WTC11 (cell line): ENCODE measurements around the gene ARV1. TPM values are rescaled to one million over a fixed set of nuclear protein-coding genes. Genes with fewer than 3 reads are reported as not detected.

ENCODE experiments used
- ATAC-seq: fragments of 200-7000 bp; cut with Tn5 transposase; 2 replicates; pipeline ENCODE4 v1.10.0; 2021; ENCODE audit warnings: mild to moderate bottlenecking, moderate library complexity
- CTCF ChIA-PET: fragments of 300-600 bp; sonication (Branson Sonifier 250); formaldehyde crosslinking; loops from one replicate; lab custom pipeline; 2021; ENCODE audit warnings: antibody characterized with exemption; lab: Charles Lee
- POLR2A ChIA-PET: fragments of 350-600 bp; sonication (Branson Sonifier 250); formaldehyde crosslinking; loops from one replicate; lab custom pipeline; 2021; ENCODE audit warnings: antibody characterized with exemption; lab: Charles Lee
- DNase-seq: peaks from one replicate; pipeline ENCODE4 v3.0.0; 2021; ENCODE audit warnings: low spot score
- H3K27ac Mint-ChIP-seq: 2 replicates; pipeline ENCODE4 v1.8.0; 2021; ENCODE audit warnings: mixed read lengths
- H3K27me3 Mint-ChIP-seq: 2 replicates; pipeline ENCODE4 v1.8.0; 2021; ENCODE audit warnings: low read depth, mild to moderate bottlenecking, moderate library complexity, mixed read lengths
- H3K36me3 Mint-ChIP-seq: 2 replicates; pipeline ENCODE4 v1.8.0; 2021; ENCODE audit warnings: mixed read lengths
- H3K4me1 Mint-ChIP-seq: 2 replicates; pipeline ENCODE4 v1.8.0; 2022; ENCODE audit warnings: mixed read lengths
- H3K4me3 Mint-ChIP-seq: 2 replicates; pipeline ENCODE4 v1.8.0; 2021; ENCODE audit warnings: mild to moderate bottlenecking, moderate library complexity, mixed read lengths
- H3K9me3 Mint-ChIP-seq: 2 replicates; pipeline ENCODE4 v1.8.0; 2021; ENCODE audit warnings: mixed read lengths
- ATF2 ChIP-seq: sonication (generic); formaldehyde crosslinking; IDR thresholded peaks from 2 replicates; pipeline ENCODE4 v1.8.1; 2022; ENCODE audit warnings: low read depth, missing genetic modification reagents, borderline replicate concordance
- CREM ChIP-seq: sonication (generic); formaldehyde crosslinking; IDR thresholded peaks from 2 replicates; pipeline ENCODE4 v1.8.1; 2022; ENCODE audit warnings: mild to moderate bottlenecking, missing genetic modification reagents, moderate library complexity
- E2F5 ChIP-seq: sonication (generic); formaldehyde crosslinking; IDR thresholded peaks from 2 replicates; pipeline ENCODE4 v1.8.1; 2022; ENCODE audit warnings: mild to moderate bottlenecking, moderate library complexity, missing genetic modification reagents
- GABPB1 ChIP-seq: sonication (generic); formaldehyde crosslinking; IDR thresholded peaks from 2 replicates; pipeline ENCODE4 v1.8.1; 2023; ENCODE audit warnings: mild to moderate bottlenecking, missing genetic modification reagents
- HMGXB4 ChIP-seq: sonication (generic); formaldehyde crosslinking; IDR thresholded peaks from 2 replicates; pipeline ENCODE4 v1.8.1; 2023; ENCODE audit warnings: mild to moderate bottlenecking, moderate library complexity, missing genetic modification reagents
- JUN ChIP-seq: sonication (generic); formaldehyde crosslinking; IDR thresholded peaks from 2 replicates; pipeline ENCODE4 v1.8.0; 2023; ENCODE audit warnings: mild to moderate bottlenecking, missing genetic modification reagents
- KAT7 ChIP-seq: sonication (generic); formaldehyde crosslinking; IDR thresholded peaks from 2 replicates; pipeline ENCODE4 v1.8.1; 2023; ENCODE audit warnings: missing genetic modification reagents, mild to moderate bottlenecking, borderline replicate concordance
- NFYB ChIP-seq: sonication (generic); formaldehyde crosslinking; conservative IDR thresholded peaks from 2 replicates; pipeline ENCODE4 v1.8.0; 2022; ENCODE audit warnings: low read depth, missing genetic modification reagents
- NR1H2 ChIP-seq: sonication (generic); formaldehyde crosslinking; IDR thresholded peaks from 2 replicates; pipeline ENCODE4 v1.9.0; 2021; ENCODE audit warnings: mild to moderate bottlenecking, moderate library complexity, missing genetic modification reagents
- OVOL2 ChIP-seq: fragments of 250-450 bp; sonication (Bioruptor Pico); IDR thresholded peaks from 2 replicates; pipeline ENCODE4 v1.9.0; 2021; ENCODE audit warnings: mild to moderate bottlenecking, borderline replicate concordance
- PRRX2 ChIP-seq: fragments of 250-450 bp; sonication (Bioruptor Pico); IDR thresholded peaks from 2 replicates; pipeline ENCODE4 v1.8.0; 2021; ENCODE audit warnings: mild to moderate bottlenecking
- SP1 ChIP-seq: sonication (generic); formaldehyde crosslinking; conservative IDR thresholded peaks from 2 replicates; pipeline ENCODE4 v1.8.1; 2022; ENCODE audit warnings: missing genetic modification reagents
- TEAD1 ChIP-seq: sonication (generic); formaldehyde crosslinking; IDR thresholded peaks from 2 replicates; pipeline ENCODE4 v1.8.0; 2022; ENCODE audit warnings: mild to moderate bottlenecking, missing genetic modification reagents
- TEAD4 ChIP-seq: sonication (generic); formaldehyde crosslinking; IDR thresholded peaks from 2 replicates; pipeline ENCODE4 v1.8.0; 2022; ENCODE audit warnings: mild to moderate bottlenecking, missing genetic modification reagents
- TP53 ChIP-seq: sonication (generic); formaldehyde crosslinking; IDR thresholded peaks from 2 replicates; pipeline ENCODE4 v1.8.1; 2023; ENCODE audit warnings: mild to moderate bottlenecking, missing genetic modification reagents
- ZNF121 ChIP-seq: sonication (generic); formaldehyde crosslinking; IDR thresholded peaks from 2 replicates; pipeline ENCODE4 v1.8.0; 2023; ENCODE audit warnings: missing genetic modification reagents
- ZNF232 ChIP-seq: sonication (generic); formaldehyde crosslinking; IDR thresholded peaks from 2 replicates; pipeline ENCODE4 v1.8.0; 2022; ENCODE audit warnings: mild to moderate bottlenecking, missing genetic modification reagents
- ZNF396 ChIP-seq: fragments of 250-450 bp; sonication (Bioruptor Pico); IDR thresholded peaks from 2 replicates; pipeline ENCODE4 v1.8.0; 2021; ENCODE audit warnings: mild to moderate bottlenecking, moderate library complexity, borderline replicate concordance
- ZSCAN18 ChIP-seq: fragments of 250-450 bp; sonication (Bioruptor Pico); IDR thresholded peaks from 2 replicates; pipeline ENCODE4 v2.1.2; 2022; ENCODE audit warnings: mild to moderate bottlenecking, moderate library complexity
- total RNA-seq: library from RNA; stranded (reverse); gene quantifications from 3 replicates; pipeline ENCODE4 v1.2.3, GENCODE V29; 2021
- TF ChIP-seq, protein P1 (sequence below): fragments of 250-450 bp; sonication (Bioruptor Pico); conservative IDR thresholded peaks from 2 replicates; pipeline ENCODE4 v1.9.0; 2021; ENCODE audit warnings: mild to moderate bottlenecking
- TF ChIP-seq, protein P2 (sequence below): sonication (generic); formaldehyde crosslinking; conservative IDR thresholded peaks from 2 replicates; pipeline ENCODE4 v1.8.1; 2022; ENCODE audit warnings: mild to moderate bottlenecking, missing genetic modification reagents
- TF ChIP-seq, protein P3 (sequence below): sonication (generic); formaldehyde crosslinking; IDR thresholded peaks from 2 replicates; pipeline ENCODE4 v1.8.0; 2023; ENCODE audit warnings: mild to moderate bottlenecking, missing genetic modification reagents

The ARV1 gene
- total RNA-seq, 1 experiment from 2014 or later, result 9.1 TPM

- TF ChIP-seq, protein P1, sequence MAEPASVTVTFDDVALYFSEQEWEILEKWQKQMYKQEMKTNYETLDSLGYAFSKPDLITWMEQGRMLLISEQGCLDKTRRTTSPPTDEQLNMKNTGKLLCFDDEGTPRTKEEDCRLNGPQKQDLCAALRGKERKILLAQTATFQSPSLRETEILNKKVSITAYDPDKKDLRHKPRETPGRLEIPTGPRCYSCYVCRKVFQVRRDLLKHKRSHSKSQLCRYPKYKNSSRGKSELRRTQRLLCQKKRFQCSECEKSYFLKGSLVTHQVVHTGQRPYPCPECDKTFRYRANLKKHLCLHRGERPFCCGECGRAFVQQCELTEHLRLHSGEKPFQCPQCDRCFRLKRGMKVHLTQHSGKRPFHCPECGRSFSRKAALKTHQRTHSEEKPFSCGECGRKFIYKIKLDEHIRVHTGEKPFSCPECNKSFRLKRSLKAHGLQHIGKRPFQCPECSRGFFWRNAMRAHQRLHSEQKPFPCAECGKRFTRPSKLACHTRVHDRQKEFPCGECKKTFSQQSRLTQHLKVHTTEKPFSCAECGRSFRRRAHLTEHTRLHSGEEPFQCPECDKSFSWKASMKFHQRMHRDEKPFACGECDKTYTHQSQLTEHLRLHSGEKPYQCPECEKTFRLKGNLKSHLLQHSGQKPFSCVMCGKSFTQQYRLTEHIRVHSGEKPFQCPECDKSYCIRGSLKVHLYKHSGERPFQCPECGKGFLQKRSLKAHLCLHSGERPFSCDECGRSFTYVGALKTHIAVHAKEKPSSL, result no peak
- TF ChIP-seq, protein P2, sequence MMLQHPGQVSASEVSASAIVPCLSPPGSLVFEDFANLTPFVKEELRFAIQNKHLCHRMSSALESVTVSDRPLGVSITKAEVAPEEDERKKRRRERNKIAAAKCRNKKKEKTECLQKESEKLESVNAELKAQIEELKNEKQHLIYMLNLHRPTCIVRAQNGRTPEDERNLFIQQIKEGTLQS, result no peak
- no peak for TF ChIP-seq ZNF396 (CRISPR knock-in tag)
These were observed 8.1 kb downstream of the ARV1 start (continued) for GRCh38 chr1:230986976-230987375.

GRCh38 chr1:230987448-230987847, 8.6 kb downstream of the ARV1 start:
- ChIA-PET CTCF (no interaction called here), POLR2A (no interaction called here)
- no peak overlapping the region for H3K27ac Mint-ChIP-seq
- H3K4me1 Mint-ChIP-seq, result peaks cover 11% of the 10 kb centered on the region
- TF ChIP-seq NFYB (CRISPR knock-in tag), result no peak
- no peak for TF ChIP-seq NR1H2 (CRISPR knock-in tag)
- TF ChIP-seq PRRX2, result no peak
- TF ChIP-seq KAT7, result no peak
- H3K9me3 Mint-ChIP-seq, result no peaks in the 10 kb centered on the region
- no peak for ATAC-seq
- no peak for DNase-seq
- H3K4me3 Mint-ChIP-seq, result no peak overlapping the region
- H3K27me3 Mint-ChIP-seq, result peaks cover 28% of the 10 kb centered on the region
- peaks cover 8% of the 10 kb centered on the region for H3K36me3 Mint-ChIP-seq

GRCh38 chr1:230992100-230992774, 13.3 kb downstream of the ARV1 start:
- Mint-ChIP-seq H3K4me1 (no peaks in the 10 kb centered on the region), H3K9me3 (no peaks in the 10 kb centered on the region), H3K4me3 (no peak overlapping the region), H3K36me3 (peaks cover 3% of the 10 kb centered on the region; the same call in 1 of the 2 replicates), H3K27me3 (peaks cover 28% of the 10 kb centered on the region), H3K27ac (no peak overlapping the region)
- ChIA-PET POLR2A (no interaction called here), CTCF (no interaction called here)
- no peak for DNase-seq
- ATAC-seq, result no peak
- TF ChIP-seq TEAD1 (CRISPR knock-in tag) (no peak), OVOL2 (CRISPR knock-in tag) (no peak), GABPB1 (CRISPR knock-in tag) (no peak), E2F5 (CRISPR knock-in tag) (no peak), ZNF121 (CRISPR knock-in tag) (no peak), TEAD4 (CRISPR knock-in tag) (no peak), ZNF232 (CRISPR knock-in tag) (no peak), ATF2 (CRISPR knock-in tag) (no peak), HMGXB4 (CRISPR knock-in tag) (no peak), JUN (CRISPR knock-in tag) (no peak), TP53 (no peak), SP1 (CRISPR knock-in tag) (no peak), CREM (CRISPR knock-in tag) (no peak), ZSCAN18 (no peak), PRRX2 (no peak)
- TF ChIP-seq, protein P3, sequence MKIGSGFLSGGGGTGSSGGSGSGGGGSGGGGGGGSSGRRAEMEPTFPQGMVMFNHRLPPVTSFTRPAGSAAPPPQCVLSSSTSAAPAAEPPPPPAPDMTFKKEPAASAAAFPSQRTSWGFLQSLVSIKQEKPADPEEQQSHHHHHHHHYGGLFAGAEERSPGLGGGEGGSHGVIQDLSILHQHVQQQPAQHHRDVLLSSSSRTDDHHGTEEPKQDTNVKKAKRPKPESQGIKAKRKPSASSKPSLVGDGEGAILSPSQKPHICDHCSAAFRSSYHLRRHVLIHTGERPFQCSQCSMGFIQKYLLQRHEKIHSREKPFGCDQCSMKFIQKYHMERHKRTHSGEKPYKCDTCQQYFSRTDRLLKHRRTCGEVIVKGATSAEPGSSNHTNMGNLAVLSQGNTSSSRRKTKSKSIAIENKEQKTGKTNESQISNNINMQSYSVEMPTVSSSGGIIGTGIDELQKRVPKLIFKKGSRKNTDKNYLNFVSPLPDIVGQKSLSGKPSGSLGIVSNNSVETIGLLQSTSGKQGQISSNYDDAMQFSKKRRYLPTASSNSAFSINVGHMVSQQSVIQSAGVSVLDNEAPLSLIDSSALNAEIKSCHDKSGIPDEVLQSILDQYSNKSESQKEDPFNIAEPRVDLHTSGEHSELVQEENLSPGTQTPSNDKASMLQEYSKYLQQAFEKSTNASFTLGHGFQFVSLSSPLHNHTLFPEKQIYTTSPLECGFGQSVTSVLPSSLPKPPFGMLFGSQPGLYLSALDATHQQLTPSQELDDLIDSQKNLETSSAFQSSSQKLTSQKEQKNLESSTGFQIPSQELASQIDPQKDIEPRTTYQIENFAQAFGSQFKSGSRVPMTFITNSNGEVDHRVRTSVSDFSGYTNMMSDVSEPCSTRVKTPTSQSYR (CRISPR knock-in tag), result no peak
